Mesenteric fat pad (tissue), 1 donor: ENCODE data around the gene ZNF573. TPM values are rescaled to one million over a fixed set of nuclear protein-coding genes. Genes with fewer than 3 reads are reported as not detected.
"Not testable (repeated sequence)": the region's sequence is repeated elsewhere in the genome, so short reads cannot be mapped to it uniquely, and the experiment has no call there.

Source experiments
- DNase-seq: peaks from one replicate; pipeline ENCODE4 v3.0.0-alpha.2; 2020; ENCODE audit warnings: low spot score
- long read RNA-seq: library from polyadenylated mRNA; unstranded; transcript quantifications from one replicate; pipeline ENCODE4 v2.0.0, GENCODE V29; 2020
- total RNA-seq: library from RNA; stranded (reverse); fragmentation: NEBNext Ultra II Directional; extraction: Animal tissue kit (Norgen Biotek cat#: 25700); gene quantifications from one replicate; pipeline ENCODE4 v1.2.1, GENCODE V29; 2021
- donor health status: DM: yes; HTN: yes; CAD: no.

Gene ZNF573
- 12.1 TPM for total RNA-seq
- long read RNA-seq, transcript ZNF573-208 (5 exons, 2,257 nt) = major isoform, 10 of 20 reads
- long read RNA-seq, partial matches to known transcripts = 0 of 20 reads
- long read RNA-seq, other reads (novel, unspliced or antisense) = 9 of 20 reads

DNA sequence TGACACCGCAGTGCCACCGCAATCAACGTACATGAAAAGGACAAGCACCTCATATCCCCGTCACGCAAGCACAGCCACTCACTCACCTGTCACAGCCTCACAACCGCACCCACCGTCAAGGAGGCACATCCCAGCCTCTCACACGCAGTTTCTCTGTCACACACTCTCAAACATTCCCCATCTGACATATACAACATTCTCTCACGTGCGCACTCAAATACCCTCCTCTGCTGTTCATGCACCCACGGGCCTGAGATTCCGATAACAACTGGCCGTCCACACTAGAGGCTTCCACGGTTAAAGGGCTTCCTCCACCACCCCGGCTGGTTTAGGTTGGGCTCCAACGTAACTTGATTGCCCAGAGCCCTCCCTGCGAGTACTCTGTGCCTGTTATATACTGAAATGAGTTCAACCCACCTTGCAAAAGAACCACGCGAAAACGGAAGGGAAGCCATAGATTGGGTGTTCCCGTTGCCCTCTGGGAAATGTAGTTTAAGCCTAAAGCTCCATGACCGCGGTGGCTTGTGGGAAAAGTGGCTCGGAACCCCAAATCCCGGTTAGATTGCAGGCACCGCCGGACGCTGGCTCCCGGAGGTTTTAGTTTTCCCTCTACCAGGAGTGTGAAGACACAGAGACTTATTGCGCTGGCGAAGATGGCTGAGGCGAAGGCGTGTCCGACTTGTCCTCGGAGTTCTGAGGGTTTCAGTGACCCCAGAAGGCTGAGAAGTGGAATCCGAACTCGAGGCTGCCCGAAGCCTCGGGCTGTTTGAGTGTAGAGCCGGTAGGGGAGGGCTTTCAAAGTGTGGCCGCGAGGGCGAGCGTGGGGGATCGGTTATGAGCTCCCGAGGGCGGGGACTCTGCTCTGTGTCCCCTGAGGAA, at the start of gene ZNF573:
Gene ZNF573 (minus strand): TSS at position 460 of the 879 bp plus-strand sequence. CDS start 5,857 bp downstream, outside the sequence.
- DNase-seq = no peak

DNA sequence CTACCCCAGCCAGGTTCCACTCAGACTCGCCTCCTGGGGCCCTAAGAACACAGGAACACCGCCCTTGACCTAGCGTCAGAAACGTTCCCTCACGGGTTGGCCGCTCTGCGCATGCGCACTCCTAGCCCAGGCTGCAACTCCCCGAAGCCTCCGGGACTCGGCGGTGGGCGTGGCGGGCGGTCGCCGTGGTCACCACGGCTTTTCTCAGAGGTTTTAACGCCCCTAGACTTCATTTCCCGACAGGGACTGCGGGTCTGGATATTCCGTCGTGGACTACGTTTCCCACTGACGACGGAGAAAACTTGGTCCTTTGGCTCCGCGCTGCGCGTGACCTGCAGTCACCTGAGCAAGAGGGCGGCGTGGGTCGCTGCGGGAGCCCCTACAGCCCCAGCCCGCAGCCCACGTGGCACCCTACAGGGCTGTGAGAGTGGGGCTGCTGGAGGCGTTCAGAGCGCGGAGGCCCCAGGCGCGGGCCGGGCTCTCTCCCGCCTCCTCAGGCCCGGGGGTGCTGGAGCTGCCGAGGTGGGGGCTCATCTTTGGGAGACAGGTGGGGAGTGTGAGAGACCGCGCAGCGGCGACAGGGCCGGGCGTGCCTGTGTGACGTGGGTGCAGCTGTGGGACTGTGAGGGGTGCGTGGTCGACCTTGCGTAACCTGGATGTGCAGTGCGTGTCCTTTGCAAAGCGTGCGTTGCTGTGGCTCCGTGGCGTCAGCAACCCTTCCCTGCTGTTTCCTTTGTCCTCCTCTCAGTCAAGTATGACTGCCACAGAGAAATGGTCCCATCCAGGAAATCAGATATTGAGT, 38.0 kb upstream of the ZNF573 start:
- no peak for DNase-seq

DNA sequence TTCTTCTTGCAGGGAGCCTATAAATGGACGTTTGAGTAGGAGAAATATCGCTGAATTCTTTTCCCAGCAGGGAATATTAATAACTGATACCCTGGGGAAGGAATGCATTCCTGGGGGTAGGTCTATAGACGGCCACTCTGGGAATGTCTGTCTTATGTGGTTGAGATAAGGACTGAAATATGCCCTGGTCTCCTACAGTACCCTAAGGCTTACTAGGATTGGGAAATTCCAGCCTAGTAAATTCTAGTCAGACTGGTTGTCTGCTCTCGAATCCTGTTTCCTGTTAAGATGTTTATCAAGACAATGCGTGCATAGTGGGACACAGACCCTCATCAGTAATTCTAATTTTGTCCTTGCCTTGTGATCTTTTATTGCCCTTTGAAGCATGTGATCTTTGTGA, 36.2 kb upstream of the ZNF573 start:
- DNase-seq = not testable (repeated sequence)

DNA sequence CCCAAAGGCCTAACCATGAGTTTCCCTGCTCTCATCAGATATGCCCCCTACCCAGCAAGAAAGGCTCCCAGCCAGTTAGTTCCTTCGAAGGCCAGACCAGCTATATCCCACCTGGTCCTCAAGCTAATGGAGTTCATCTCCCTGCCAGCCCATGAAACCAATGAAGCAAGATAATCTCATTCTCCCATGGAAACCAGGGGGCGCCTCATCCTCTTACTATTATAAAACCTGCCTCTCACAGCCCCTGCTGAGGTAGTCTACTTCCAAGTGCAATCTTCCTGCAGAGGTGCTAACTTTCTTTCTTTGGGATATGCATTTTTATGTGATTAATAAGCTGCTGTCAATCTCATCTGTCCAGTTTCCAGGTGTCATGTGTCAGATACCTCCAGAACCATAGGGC, 34.0 kb upstream of the ZNF573 start:
- DNase-seq = no peak

DNA sequence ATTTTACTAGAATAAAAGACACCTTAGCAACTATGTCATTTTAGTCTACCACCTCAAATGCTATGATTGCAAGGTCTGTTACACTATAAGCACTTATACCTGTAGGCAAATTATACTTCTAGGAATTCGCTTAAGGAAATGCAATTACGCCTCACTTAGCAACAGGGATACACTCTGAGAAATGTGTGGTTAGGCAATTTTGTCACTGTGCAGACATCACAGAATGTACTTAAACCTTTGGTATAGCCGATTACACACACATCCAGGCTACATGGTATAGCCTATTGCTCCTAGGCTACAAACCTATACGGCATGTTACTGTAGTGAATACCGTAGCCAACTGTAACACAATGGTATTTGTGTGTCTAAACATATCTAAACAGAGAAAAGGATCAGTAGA, 30.0 kb upstream of the ZNF573 start:
- no peak for DNase-seq

DNA sequence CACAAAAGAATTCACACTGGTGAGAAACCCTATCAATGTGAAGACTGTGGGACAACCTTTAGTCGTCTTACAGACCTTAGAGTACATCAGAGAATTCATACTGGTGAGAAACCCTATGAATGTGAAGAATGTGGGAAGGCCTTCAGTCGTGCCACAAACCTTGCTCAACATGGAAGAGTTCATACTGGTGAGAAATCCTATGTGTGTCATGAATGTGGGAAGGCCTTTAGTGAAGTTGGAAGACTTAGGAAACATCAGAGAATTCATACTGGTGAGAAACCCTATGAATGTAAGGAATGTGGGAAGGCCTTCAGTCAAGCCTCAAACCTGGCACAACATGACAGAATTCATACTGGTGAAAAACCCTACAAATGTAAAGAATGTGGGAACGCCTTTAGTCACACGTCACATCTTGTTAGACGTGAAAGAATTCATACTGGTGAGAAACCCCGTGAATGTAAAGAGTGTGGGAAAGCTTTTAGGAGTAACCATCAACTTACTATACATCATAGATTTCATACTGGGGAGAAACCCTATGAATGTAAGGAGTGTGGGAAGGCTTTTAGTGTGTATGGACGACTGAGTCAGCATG, 24.0 kb upstream of the ZNF573 start:
- no peak for DNase-seq

DNA sequence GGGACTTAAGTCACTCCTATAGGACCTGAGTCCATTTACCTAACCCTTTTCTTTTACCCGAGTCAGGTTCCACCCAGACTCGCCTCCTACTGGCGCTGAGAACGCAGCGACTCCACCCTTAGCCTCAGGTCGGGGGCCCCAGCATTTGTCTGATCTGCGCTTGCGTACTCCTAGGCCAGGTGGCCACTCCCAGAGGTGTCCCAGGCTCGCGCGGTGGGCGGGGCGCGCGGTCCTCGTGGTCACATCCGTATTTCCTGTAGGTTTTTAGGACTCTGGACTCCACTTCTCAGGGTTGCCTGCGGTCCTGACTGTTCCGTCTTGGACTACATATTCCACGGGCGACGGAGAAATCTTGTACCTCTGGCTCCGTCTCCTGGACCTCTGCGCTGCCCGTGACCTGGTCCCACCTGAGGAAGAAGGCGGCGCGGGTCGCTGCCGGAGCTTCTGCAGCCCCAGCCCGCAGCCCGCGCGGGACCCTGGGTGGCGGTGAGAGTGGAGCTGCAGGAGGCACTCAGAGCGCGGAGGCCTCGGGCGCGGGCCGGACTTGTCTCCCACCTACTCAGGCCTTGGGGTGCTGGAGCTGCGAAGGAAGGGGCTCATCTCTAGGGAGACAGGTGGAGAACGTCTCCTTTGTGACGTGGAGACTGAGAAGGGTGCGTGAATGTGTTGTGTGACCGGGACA, 11.0 kb upstream of the ZNF573 start:
- no peak for DNase-seq

DNA sequence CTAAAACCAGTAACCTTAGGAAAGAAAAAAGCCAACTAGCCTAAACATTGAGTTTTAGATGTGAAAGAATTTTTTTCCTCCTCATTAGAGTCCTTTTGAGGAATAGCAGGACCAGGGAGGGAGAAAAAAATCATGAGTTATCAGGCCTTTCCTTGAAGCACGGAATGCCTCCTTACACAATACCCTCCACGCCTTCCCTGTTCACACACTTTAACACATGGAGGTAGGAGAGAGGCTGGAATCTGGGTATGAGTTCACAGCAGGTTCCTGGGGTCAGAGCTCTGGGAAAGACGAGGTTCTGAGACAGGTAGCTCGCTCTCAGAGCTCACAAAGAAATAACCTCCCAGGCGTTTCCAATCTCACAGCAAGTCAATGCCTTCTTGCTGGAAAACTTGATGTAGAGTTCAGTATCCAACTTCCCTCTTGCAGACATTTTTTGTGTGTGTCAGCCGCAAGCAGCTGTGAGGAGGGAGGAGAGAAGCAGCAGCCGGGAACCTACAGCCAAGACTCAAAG, 716 bp downstream of the ZNF573 start:
- DNase-seq = no peak

DNA sequence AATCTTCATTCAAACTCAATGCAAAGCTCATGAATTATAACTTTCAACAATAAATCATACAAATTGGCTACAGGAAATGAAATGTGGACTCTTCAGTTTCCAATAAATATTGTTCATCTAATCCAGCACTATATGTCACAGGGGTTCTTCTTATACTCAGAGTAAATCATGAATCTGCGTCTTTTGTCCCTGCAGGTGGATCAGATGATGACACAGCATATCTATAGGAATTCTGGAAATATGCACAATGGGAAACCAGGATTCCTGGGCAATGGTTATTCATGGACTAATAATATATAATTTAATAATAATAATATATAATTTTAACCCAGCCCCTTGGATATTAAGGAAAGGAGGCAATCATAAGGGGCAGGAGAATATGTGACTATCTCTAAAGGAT, 8.4 kb downstream of the ZNF573 start:
- DNase-seq = no peak

DNA sequence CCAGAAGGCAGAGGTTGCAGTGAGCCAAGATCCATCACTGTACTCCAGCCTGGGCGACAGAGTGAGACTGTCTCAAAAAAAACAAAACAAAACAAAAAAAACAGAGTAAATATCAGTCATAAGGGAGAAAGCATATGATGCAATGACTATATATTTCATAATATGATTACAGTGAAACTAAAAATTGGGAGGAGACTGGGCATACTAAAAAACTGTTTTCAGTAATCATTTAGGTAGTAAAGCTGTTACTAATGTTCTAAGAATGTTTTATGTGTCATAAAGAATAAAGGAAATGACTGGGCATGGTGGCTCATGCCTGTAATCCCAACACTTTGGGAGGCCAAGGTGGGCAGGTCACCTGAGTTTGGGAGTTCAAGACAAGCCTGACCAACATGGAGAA, 15.9 kb downstream of the ZNF573 start:
- DNase-seq = no peak

DNA sequence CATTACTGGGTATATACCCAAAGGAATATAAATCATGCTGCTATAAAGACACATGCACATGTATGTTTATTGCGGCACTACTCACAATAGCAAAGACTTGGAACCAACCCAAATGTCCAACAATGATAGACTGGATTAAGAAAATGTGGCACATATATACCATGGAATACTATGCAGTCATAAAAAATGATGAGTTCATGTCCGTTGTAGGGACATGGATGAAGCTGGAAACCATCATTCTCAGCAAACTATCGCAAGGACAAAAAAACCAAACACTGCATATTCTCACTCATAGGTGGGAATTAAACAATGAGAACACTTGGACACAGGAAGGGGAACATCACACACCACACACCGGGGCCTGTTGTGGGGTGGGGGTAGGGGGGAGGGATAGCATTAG, 21.7 kb downstream of the ZNF573 start:
- DNase-seq = not testable (repeated sequence)

DNA sequence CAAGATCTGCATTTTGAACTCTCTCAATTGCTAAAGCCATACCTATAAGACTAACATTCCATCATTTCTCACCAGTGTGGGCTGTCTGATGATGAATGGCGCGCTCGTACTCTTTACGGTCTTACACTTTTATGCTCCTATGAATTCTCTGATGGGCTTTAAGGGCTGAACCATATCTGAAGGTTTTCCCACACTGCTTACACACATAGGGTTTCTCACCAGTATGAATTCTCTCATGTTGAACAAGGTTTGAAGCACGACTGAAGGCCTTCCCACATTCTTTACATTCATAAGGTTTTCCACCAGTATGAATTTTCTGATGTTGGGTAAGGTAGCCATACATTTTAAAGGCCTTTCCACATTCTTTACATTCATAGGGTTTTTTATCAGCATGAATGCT, 41.0 kb downstream of the ZNF573 start:
- no peak for DNase-seq

DNA sequence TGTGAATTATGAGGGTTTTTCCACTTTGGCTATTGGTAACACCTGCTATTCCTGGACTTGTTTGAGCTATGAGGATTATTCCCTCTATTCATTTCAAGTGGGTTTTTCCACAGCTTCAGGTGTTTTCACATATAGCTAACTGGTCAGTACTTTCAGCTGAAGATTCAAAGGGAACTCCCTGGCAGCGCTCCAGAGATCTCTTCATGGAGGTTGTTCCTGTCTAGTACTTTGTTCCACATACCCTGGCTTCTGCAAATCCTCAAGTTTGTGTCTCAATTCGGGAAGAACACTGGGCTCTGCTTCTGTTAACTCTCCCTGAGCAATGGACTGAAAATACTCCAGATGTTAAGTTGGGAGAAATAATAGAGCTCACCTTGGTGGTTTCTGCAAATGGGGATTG, 54.2 kb downstream of the ZNF573 start:
- no peak for DNase-seq

DNA sequence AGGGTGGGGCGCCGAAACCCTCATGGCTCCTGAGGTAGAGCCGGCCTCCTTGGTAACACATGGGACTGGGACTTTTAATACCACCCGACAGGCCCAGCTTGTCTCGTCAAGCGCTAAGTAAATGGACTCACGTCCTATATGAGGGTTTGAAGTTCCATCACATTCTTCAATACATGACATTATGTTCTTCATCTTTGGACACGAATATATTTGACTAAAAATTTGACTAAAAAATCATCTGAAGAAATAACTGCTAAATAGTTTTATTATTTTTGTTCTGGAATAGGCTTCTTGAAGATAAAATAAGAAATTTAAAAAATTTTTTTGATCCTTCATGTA, 59.5 kb downstream of the ZNF573 start:
- DNase-seq = no peak

DNA sequence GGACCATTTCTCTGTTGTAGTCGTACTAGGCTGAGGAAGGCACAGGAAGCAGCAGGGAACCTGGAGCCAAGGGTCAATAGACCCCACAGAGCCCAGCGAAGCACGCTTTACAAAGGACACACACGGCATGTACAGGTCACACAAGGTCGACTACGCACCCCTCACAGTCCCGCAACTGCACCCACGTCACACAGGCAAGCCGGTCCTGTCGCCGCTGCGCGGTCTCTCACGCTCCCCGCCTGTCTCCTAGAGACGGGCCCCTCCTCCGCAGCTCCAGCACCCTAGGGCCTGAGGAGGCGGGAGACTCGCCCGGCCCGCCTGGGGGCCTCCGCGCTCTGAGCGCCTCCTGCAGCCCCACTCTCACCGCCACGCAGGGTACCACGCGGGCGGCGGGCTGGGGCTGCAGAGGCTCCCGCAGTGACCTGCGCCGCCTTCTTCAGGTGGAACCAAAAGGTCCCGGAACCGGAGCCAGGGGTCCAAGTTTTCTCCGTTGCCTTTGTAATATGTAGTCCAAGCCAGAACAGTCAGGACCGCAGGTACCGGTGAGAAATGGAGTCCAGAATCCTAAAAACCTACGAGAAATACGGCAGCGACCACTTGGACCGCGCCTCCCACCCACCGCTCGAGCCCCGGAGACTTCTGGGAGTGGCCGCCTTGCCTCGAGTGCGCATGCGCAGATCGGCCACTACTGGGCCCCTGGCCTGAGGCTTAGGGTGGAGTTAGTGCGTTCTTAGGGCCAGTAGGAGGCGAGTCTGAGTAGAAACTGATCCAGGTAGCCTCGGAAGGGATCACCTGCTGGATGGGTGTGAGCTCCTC, 60.1 kb downstream of the ZNF573 start, which contains the start of gene ZNF607:
Gene ZNF607 (minus strand): TSS at position 651 of the 816 bp plus-strand sequence. CDS start 8,143 bp downstream, outside the sequence.
- peak; percentile 95 for DNase-seq

DNA sequence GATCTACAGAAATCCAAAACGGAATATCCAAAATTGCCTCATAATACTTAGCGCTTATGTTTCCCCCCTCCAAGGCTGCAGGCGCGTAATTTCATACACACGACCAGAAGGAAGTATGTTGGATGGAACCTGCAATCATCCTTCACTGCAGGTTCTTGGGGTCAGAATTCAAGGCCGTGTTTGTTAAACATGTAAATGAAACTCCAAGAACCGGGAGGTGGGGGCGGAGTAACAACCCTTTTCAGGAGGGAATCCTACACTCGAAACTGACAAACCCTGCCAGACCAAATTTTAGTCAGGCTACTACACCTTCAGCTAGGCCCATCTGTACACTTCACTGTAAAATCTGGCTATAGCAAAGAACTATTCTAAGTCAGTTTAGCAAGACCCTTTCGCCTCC, 61.1 kb downstream of the ZNF573 start:
- no peak for DNase-seq

DNA sequence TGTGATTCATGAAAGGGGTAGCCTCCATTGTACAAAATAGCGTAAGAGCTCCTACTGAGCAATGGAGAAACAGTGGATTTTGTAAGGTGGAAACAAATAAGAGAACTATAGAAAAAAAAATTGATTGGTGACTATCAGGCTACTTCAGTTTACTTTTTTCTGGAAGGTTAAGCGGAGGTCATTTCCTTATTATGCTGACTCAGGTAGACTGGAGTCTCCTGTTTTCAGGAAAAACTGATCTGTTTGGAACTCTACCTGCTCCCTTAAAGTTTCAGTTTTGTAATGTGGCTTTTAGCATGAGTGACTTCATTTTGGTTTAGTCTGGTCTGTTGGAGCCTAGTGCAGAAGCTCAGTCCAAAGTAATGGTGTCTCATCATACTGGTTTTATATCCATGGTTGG, 63.2 kb downstream of the ZNF573 start:
- DNase-seq = no peak

DNA sequence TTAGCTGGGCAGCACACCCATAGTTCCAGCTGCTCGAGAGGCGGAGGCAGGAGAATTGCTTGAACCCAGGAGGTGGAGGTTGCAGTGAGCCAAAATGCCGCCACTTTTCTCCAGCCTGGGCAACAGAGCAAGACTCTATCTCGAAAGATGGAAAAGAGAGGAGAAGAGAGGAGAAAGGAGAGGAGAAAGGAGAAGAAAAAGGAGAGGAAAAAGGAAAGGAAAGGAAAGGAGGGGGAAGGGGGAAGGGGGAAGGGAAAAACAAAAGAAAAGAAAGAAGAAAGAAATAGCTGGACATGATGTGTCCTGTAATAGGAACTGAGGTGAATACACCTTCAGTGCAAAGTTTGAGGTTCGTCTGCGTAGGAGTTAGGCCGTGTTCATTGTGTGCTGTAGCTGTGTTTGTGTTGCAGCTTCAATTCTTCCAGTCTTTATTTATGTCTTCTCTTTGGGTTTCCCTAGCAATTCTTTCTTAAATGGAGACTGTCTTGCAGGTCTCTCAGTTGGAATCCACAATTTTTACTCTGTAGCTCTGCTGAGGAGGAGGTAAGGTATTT, 73.3 kb downstream of the ZNF573 start:
- no peak for DNase-seq

DNA sequence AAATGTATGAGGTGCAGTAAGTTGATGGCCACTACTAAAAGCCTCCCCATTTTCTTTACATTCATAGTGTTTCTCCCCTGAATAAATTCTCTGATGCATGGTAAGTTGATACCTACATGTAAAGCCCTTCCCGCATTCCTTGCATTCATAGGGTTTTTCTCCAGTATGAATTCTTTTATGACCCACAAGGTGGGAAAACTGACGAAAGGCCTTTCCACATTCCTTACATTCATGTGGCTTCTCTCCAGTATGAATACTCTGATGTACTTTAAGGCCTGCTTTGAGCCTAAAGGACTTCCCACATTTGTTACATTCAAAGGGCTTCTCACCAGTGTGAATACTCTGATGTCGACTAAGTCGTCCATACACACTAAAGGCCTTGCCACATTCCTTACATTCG, 80.3 kb downstream of the ZNF573 start:
- DNase-seq = no peak

DNA sequence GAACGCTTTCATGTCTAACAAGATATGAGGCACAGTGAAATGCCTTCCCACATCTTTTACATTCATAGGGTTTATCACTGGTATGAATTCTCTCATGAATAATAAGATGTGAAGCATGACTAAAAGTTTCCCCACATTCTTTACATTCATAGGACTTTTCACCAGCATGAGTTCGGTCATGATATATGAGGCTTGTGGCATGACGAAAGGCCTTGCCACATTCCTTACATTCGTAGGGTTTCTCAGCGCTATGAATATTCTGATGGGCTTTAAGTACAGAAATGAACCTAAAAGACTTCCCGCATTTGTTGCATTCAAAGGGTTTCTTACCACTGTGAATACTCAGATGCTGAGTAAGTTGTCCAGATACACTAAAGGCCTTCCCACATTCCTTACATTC, 81.2 kb downstream of the ZNF573 start:
- no peak for DNase-seq
